DOHH2 (cell line): ENCODE measurements around the gene FIZ1.

Experiments
- H3F3A ChIP-seq: fragments of 200-600 bp; sonication (generic), shearing (Covaris generic); 2 replicates; pipeline ENCODE4 v1.6.0; 2016; ENCODE audit warnings: antibody characterized with exemption, mild to moderate bottlenecking; ENCODE audit not compliant: control insufficient read depth, insufficient read depth
- H3K27ac ChIP-seq: fragments of 200-600 bp; sonication (generic); 2 replicates; pipeline ENCODE4 v1.5.1; 2014; ENCODE audit warnings: low read depth, mild to moderate bottlenecking, low read length, moderate library complexity
- H3K27me3 ChIP-seq: fragments of 200-600 bp; sonication (generic); 2 replicates; pipeline ENCODE4 v1.6.1; 2014; ENCODE audit warnings: mild to moderate bottlenecking, low read length, mixed read lengths; ENCODE audit not compliant: control insufficient read depth
- H3K36me3 ChIP-seq: fragments of 200-600 bp; sonication (generic); 2 replicates; pipeline ENCODE4 v1.6.1; 2014; ENCODE audit warnings: mild to moderate bottlenecking, low read length, moderate library complexity, mixed read lengths; ENCODE audit not compliant: control insufficient read depth
- H3K4me1 ChIP-seq: fragments of 200-600 bp; sonication (generic); 2 replicates; pipeline ENCODE4 v1.6.1; 2014; ENCODE audit warnings: mild to moderate bottlenecking, low read length, mixed read lengths; ENCODE audit not compliant: control insufficient read depth
- H3K4me2 ChIP-seq: fragments of 200-600 bp; sonication (generic); 2 replicates; pipeline ENCODE4 v1.6.0; 2014; ENCODE audit warnings: mild to moderate bottlenecking, low read length, moderate library complexity
- H3K4me3 ChIP-seq: fragments of 200-600 bp; sonication (generic); 2 replicates; pipeline ENCODE4 v1.5.1; 2014; ENCODE audit warnings: mild to moderate bottlenecking, low read length, mixed read lengths
- H3K79me2 ChIP-seq: fragments of 200-600 bp; sonication (generic); 2 replicates; pipeline ENCODE4 v1.6.1; 2014; ENCODE audit warnings: mild to moderate bottlenecking, low read length, mixed read lengths; ENCODE audit not compliant: control insufficient read depth
- H3K9me2 ChIP-seq: fragments of 200-600 bp; sonication (generic); replicated peaks from 2 replicates; pipeline ENCODE4 v1.6.1; 2014; ENCODE audit warnings: mild to moderate bottlenecking, low read length, mixed read lengths; ENCODE audit not compliant: control insufficient read depth
- H3K9me3 ChIP-seq: fragments of 200-600 bp; sonication (generic); 2 replicates; pipeline ENCODE4 v1.6.1; 2014; ENCODE audit warnings: antibody characterized with exemption, low read length, mixed read lengths; ENCODE audit not compliant: control insufficient read depth, insufficient read depth
- H4K20me1 ChIP-seq: fragments of 200-600 bp; sonication (generic); 2 replicates; pipeline ENCODE4 v1.6.0; 2014; ENCODE audit warnings: low read depth, mild to moderate bottlenecking, antibody characterized with exemption, low read length, moderate library complexity; ENCODE audit not compliant: control insufficient read depth, insufficient read depth
- EZH2phosphoT487 ChIP-seq: fragments of 200-600 bp; sonication (generic); IDR thresholded peaks from 2 replicates; pipeline ENCODE4 v1.6.1; 2017; ENCODE audit warnings: borderline replicate concordance, mild to moderate bottlenecking, antibody characterized with exemption, low read length, moderate library complexity, mixed read lengths
- TF ChIP-seq, protein P1 (sequence below): fragments of 200-600 bp; sonication (generic); IDR thresholded peaks from one replicate; pipeline ENCODE4 v1.5.1; 2014; ENCODE audit warnings: antibody characterized with exemption, mild to moderate bottlenecking, low read depth, low read length; ENCODE audit not compliant: poor library complexity, severe bottlenecking

The FIZ1 gene

DNA sequence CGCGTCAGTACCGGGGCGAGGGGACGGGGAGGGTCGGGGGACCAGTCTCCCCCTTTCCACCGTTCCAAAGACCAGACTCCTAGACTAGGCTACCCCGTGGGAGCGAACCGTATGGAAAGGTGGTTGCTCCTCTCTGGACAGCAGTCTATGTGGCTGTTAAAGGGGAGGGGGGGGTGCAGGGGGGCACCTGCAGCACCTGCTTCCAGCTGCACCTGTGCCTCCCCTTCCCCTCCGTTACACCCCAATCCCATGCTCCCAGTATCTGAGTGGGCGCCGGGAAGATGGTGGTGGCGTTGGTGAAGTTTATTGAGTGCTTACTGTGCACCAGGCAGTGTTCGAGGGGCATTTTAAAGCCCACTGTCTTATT, 1.3 kb upstream of the FIZ1 start:
- Histone ChIP-seq H3K27ac (peak overlapping the region; percentile 88), H3K27me3 (no peaks in the 10 kb centered on the region), H4K20me1 (no peaks in the 10 kb centered on the region), H3K4me1 (peaks cover 40% of the 10 kb centered on the region), H3K9me3 (no peaks in the 10 kb centered on the region), H3K4me2 (peak overlapping the region; percentile 64), H3K9me2 (no peaks in the 10 kb centered on the region), H3K4me3 (peak overlapping the region; percentile 84), H3F3A (peaks cover 20% of the 10 kb centered on the region), H3K79me2 (peaks cover 10% of the 10 kb centered on the region), H3K36me3 (peaks cover 24% of the 10 kb centered on the region)
- TF ChIP-seq, protein P1, sequence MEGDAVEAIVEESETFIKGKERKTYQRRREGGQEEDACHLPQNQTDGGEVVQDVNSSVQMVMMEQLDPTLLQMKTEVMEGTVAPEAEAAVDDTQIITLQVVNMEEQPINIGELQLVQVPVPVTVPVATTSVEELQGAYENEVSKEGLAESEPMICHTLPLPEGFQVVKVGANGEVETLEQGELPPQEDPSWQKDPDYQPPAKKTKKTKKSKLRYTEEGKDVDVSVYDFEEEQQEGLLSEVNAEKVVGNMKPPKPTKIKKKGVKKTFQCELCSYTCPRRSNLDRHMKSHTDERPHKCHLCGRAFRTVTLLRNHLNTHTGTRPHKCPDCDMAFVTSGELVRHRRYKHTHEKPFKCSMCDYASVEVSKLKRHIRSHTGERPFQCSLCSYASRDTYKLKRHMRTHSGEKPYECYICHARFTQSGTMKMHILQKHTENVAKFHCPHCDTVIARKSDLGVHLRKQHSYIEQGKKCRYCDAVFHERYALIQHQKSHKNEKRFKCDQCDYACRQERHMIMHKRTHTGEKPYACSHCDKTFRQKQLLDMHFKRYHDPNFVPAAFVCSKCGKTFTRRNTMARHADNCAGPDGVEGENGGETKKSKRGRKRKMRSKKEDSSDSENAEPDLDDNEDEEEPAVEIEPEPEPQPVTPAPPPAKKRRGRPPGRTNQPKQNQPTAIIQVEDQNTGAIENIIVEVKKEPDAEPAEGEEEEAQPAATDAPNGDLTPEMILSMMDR: no peak
- no peak for TF ChIP-seq EZH2phosphoT487

DNA sequence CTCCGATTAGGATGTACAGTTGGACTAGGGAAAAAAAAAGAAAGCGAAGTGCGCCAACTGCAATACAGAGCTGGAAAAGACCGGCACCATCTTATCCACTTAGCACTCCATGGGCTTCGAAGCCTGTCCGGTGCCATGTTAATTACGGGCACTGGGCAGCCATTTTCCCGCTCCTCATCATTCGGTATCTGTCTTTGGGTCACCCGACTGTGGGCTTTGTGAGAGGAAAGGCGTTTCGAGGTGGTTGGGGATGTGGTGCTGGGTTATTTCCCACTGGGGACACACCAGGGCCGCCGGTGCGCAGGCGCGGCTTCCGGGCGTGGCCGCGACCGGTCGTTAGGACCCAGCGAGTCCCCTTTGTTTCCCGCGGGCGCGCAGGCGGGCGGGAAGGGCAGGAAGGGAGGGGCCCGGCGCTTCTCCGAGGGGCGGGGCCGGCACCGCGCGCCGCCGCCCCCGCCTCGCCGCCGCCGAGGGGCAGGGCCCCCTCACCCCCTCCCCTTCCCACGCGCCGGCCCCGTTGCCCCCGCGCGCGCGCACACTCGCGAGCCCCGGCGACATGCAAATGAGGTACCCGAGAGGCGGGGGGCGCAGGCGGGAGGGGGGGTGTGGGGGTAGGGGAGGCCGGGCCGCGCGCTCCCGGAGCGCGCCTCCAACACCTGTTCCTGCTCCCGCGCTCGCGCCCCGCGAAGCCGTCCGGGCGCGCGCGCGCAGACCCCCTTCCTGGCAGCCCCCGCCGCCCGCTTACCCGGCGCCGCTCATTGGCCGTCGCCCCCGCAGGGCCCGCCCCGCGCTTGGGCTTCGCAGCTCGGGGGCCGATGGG, 735 bp upstream of the FIZ1 start, which contains the start of gene ZNF524:
TSS of gene ZNF524 (plus strand) at position 447 of the 820 bp plus-strand sequence. CDS start 1,825 bp downstream, outside the sequence.
- H3K27ac ChIP-seq: peak within 1 kb of the TSS; percentile 88
- no peaks in the 10 kb centered on the region for H4K20me1 ChIP-seq
- no peaks in the 10 kb centered on the region for H3K9me2 ChIP-seq
- no peaks in the 10 kb centered on the region for H3K27me3 ChIP-seq
- H3K79me2 ChIP-seq: peaks cover 9% of the 10 kb centered on the region
- no peaks in the 10 kb centered on the region for H3K9me3 ChIP-seq
- peaks cover 29% of the 10 kb centered on the region for H3K36me3 ChIP-seq
- H3F3A ChIP-seq: peaks cover 18% of the 10 kb centered on the region
- H3K4me1 ChIP-seq: peaks cover 39% of the 10 kb centered on the region
- H3K4me2 ChIP-seq: peak within 1 kb of the TSS; percentile 84
- no peak for TF ChIP-seq EZH2phosphoT487
- TF ChIP-seq, protein P1: no peak
- peak within 1 kb of the TSS; percentile 84 for H3K4me3 ChIP-seq

DNA sequence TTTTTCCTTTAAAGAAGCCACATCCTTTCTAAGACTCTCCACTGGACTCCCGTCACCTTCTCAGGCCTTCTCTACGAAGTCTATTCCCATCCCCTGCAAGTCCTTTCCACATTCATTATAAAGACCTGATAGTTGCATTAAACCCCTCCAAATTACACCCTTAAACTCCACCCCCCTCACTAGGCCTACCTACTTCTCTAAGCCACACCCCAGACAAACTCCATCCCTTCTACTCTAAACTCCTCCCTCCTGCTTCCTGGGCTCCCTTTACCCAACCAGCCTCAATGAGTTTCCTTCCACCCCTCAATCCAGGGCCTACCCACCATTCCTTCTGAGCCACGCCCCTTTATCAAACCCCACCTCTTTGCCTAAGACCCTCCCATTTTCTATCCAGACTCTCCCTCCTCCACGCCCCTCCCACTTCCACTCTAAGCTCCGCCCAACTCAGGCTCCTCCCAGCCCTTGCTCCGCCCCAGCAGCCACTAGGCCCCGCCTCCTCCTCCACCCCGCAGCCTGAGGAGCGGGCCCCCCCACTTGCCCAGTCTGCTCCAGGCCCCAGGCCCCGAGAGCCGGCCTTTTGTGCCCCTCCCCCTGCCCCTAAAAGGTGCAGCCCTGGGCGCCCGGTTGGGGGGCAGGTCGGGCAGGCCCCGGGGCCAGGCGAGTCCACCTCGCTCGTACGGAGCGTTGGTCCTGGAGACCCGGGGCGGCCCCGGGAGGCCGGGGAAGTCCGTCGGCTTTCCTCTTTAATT, 424 bp downstream of the FIZ1 start:
- H3K27ac ChIP-seq: peak overlapping the region; percentile 88
- peaks cover 33% of the 10 kb centered on the region for H3K36me3 ChIP-seq
- H3K4me1 ChIP-seq: peaks cover 28% of the 10 kb centered on the region
- H3K9me2 ChIP-seq: no peaks in the 10 kb centered on the region
- H3K79me2 ChIP-seq: peaks cover 9% of the 10 kb centered on the region
- TF ChIP-seq, protein P1: no peak
- H3F3A ChIP-seq: peaks cover 11% of the 10 kb centered on the region
- H3K4me3 ChIP-seq: peak overlapping the region; percentile 84
- peak overlapping the region; percentile 84 for H3K4me2 ChIP-seq
- no peaks in the 10 kb centered on the region for H3K9me3 ChIP-seq
- H3K27me3 ChIP-seq: no peaks in the 10 kb centered on the region
- no peaks in the 10 kb centered on the region for H4K20me1 ChIP-seq
